Activated CD4-positive, CD25-positive, alpha-beta regulatory T cell treated with anti-CD3 and anti-CD28 coated beads, Interleukin-2, amount 50 U/mL, for 24 hours (primary cell): ENCODE data around the gene CADM3.

Experiments
- ATAC-seq, 2 donors: fragments of 150-1000 bp; cut with Tn5 transposase; one replicate each; pipeline ENCODE4 v1.10.0; 2021; ENCODE audit warnings: mild to moderate bottlenecking in 1 of 2, moderate library complexity in 1 of 2

CADM3 gene

DNA sequence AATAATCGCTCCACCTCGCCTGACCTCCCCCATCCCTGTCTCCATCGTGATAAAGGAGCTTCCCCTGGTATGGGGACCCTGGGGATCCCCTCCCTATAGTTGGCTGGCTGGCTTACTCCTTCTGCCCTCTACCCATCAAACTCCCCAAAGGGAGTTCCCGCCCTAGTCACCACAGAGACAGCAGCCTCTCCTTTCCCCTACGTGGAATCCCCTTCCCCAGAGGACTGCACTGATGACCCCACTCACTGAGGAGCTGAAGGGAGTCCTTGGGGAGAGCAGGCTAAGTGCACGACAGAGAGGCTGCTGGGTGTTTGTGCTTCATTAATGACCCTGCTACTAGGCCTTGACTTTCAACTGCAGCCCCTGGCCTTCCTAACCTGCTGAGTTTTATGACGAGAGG is 1.9 kb downstream of the CADM3 start:
- no peak for ATAC-seq

DNA sequence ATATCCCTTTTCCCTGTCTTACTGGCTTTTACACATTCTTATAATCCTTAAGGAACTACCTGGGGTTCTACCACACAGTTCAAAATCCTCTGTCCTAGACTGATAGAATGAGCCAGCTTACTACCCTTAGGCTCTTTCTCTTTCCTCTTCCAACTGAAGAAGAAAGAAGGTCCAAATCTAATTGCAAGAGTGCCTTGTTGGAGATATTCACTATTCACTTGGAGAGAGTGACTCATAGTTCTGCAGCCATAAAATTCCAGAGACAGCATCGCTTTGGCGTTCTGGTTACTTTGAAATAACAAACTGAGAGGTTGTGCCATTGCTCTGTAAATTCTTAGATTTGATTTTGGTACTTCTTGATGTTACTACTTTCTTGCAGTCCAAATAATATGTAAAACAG is 4.2 kb downstream of the CADM3 start:
- no peak for ATAC-seq

DNA sequence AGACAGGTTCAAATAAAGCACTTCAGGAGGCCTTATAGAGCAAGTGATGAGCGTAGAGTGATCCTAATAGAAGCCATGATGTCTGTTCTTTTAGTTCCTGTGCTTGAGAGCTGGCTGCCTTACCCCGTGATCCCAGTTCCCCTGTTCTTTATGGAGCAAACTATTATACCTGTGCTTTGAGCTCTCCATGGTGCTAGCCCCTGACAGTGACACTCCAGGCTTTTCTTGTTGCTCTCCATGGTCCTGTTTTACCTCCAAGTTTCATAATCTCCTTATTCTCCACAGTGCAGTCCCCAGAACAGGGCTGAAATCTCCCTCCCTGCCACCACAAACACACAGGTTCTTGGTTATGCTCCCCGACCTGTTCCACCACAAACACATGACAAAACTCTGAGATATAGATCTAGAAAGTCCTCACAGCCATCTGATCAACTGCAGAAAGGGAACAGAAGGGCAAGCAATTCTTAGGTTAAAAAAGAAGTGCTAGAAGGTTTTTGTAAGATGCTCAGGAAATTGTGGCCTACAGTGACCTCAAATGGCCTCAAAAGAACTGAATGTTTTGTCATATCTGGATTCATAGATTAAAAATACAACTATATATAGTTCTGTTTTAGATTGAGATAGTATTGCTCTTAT is 6.0 kb downstream of the CADM3 start:
- ATAC-seq = no peak

DNA sequence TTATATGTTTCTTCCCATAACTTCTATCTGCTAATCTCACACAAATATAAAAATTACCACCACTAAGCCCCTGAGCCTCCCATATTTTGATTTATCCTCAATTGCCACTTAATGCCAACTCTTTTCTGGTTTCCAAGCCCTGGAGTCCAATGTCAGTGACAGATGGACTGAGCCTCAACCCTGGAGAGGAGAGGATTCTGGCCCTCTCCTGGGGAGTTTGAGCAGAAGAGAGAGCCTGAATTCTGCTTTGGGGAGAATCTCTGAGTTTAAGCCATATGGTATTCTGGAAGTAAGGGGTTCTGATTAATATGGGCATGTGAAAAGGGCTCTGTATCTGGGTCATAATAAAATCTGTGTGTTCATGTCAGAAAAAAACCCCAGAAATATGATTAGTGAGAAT is 8.5 kb downstream of the CADM3 start:
- no peak for ATAC-seq

GRCh38 chr1:159180516-159180915 is 9.1 kb downstream of the CADM3 start:
- ATAC-seq = no peak

DNA sequence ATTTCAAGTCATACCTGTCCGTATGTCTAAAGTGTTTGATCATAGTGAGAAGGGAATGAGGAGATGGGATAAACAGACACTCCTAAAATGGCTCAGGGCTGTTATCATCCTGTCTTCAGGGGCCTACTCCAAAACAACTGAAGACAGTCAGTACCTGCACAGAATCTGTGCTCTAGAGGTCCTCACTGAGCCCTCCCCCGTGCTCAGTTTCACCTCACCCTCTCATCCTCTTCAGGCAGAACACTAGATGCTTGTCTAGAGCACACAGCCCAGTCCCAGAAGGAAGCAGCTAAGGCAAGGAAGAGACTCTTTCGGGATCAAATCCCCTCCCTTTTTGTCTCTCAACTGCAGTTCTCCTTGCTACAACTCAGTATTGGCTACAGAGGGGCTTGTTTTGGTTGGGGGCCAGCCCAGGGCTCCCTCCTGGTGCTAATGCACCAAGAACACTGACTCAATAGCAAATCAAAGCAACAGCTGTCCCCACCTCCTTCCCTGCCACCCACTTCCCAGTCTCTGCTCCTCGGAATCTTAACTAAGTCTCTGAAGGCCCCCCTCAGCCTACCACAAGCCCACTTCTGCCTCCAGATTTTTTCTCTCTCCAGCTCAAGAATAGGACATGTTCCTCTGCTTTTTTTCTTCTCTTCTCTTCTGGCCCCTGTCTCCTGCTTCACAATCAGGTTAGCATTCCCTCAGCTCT is 10.1 kb downstream of the CADM3 start:
- ATAC-seq = no peak

GRCh38 chr1:159184201-159184600 is 12.8 kb downstream of the CADM3 start:
- no peak for ATAC-seq

GRCh38 chr1:159185121-159185520 is 13.7 kb downstream of the CADM3 start:
- ATAC-seq = no peak

DNA sequence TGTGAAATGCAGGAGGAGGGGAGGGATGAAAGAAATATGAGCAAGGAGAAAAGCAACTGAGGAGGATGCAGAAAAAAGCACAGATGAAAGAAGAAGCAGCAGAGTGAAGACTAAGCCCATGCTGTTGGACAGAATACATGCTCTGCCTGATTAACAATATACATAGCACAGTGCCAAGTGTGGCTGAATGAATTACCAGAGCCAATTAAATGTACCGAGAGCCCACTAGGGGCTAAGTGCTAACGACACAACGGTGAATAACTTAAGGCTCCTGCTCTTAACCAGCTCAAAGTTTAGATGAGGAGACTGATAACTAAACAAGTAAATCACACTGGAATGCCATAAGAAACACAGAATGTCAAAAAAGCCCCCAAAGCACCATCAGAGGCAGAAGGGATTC is 15.6 kb downstream of the CADM3 start:
- ATAC-seq = no peak

DNA sequence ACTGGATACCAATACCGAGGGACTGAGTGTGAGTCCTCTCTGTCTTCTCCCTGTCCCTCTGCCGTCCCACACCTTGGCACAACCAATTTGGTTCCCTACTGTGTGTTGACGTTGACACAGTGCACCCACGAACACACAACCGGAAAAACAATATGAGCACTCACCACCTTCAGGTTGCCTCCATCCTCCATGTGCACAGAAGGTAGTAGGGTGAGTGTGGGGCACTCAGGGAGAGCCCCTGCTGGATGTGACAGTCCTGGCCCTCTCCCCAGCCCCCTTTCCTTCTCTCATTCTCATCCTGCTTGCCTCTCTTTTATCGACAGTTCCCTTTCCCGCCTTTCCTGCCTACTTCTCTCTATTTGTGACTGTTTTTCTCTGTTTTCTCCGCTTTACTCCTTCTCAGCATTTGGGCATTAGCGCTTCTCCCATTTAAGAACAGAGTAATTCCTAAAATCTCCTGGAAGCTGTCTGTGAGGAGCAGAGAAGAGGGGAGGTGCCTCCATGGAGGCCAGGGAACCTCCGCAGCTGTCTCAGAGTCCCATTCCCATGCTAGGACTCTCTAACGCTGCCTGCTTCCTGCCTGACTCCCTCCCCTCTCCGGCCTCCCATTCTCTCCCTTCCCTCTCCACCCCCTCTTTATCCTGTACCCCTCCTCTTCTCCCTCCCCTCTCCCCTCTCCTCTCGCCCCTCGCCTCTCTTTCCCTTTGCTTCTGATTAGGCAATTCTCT is 16.4 kb downstream of the CADM3 start:
- ATAC-seq = no peak

DNA sequence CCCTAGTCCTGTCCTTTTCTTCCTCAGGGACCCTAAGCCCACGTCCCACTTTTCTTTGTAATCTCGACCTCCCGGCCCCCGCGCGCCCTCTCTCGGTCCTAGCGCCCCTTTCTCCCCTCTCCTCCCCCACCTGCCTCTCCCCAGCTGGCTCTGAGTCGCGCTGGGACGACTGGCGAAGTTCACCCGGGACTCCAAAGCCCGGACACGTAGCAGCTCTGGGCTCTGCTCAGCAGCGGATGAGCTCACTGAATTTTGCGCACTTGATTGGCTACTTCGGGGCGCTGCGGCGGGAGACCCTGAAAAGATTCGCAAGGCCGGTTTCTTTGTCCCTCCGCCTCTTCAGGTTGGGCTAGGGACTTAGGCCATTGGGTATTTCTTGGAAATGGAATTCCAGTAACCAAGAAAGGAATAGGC is 17.0 kb downstream of the CADM3 start:
- ATAC-seq = peak; percentile 43 to 56

- ATAC-seq = no peak
These were observed 19.0 kb downstream of the CADM3 start for GRCh38 chr1:159190441-159190840.

DNA sequence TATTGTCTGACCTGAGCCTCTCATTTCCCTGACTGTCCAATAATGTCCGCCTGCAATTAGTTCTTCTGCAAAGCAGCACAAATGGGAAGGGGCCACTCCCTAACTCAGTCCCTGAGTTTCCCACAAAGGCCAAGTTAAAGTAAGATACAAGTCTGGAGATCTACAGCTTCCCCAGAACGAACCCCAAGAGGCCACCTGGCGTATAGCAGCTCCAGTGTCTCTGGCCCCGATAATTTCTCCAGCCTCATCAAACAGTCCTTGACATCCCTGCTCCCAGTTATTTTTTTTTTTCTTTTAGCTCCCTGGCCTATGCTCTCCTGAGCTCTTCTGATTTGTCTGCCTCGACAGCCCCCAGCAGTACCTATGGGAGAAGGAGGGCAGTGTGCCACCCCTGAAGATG is 25.1 kb downstream of the CADM3 start:
- no peak for ATAC-seq

DNA sequence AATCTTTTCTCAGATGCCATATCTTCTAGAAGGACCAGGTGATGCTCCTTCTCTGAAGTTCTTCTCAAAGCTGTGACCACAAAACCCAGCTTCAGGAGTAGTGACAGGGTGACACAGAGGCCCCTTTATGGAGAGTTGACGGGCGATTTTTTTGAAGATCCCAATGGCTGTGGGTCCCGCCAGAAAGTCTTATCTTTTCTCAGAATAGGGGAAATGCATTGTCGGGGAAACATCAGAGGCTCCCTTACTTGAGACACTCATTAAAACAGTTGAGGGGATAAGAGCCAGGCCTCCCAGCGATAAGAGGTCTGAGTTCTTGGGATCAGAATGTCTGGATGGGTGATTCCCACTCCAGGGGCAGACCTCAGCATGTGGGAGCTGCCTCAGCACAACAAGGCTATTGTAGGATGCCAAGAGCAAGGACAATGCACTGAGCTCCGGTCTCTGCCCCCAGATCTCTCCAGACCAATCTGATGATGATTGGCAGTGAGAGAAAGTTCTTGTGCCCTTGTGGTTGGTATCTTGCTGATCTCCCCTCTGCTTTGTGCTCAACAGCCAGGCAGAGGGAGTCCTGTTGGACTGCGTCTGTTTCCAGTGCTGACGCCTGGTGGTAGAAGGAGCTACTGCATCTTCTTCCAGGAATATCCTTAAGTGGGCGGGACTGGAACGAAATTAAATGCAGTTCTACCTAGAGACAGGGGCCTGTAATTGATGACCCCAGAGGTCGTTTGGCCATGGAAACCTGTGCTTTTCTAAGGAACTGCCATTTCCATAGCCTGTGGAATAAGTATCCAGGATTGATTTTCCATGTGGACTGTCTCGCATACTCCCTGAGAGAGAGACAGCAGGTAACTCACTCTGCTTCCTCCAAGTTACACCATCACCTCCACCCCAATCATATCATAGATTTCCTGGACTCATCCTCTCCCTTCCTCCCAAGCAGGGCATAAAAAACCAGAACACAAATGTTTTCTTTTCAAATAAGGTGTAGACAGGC is 26.4 kb downstream of the CADM3 start:
- peak in 1 of 2 donors; percentile 38 for ATAC-seq

- ATAC-seq = no peak
These were observed 28.5 kb downstream of the CADM3 start for GRCh38 chr1:159199901-159200300.

DNA sequence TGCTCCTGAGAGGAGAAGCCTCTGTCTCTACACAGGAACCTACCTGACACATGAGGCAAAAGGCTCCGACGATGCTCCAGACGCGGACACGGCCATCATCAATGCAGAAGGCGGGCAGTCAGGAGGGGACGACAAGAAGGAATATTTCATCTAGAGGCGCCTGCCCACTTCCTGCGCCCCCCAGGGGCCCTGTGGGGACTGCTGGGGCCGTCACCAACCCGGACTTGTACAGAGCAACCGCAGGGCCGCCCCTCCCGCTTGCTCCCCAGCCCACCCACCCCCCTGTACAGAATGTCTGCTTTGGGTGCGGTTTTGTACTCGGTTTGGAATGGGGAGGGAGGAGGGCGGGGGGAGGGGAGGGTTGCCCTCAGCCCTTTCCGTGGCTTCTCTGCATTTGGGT is 29.4 kb downstream of the CADM3 start:
- ATAC-seq = no peak

- no peak for ATAC-seq
These were observed 30.2 kb downstream of the CADM3 start for GRCh38 chr1:159201642-159202041.

DNA sequence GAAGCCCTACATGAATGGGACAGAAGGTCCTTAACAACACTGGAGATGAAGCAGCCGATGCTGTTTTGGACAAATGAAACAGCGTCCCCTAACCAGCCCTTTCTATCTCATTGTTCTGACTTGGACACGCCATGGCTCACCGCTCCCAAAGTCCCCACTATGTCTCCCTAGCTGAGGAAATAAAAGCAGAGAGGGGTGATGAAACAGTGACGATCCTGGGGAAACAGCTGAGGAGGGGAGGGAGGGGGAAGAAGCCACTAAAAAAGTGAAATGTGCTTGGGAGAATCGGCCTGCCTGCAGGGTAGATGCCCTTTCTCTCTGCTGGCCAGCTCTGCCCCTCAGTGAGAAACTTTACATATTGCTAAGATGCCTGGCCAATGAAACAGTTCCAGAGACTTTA is 32.2 kb downstream of the CADM3 start:
- ATAC-seq = no peak

GRCh38 chr1:159204161-159205141 is 33.0 kb downstream of the CADM3 start, which contains the start of gene ACKR1:
ACKR1 (plus strand) TSS chr1:159204875; CDS start chr1:159204960, 85 bp downstream.
- ATAC-seq = no peak

GRCh38 chr1:159205225-159205624 is 33.8 kb downstream of the CADM3 start:
- ATAC-seq = no peak

DNA sequence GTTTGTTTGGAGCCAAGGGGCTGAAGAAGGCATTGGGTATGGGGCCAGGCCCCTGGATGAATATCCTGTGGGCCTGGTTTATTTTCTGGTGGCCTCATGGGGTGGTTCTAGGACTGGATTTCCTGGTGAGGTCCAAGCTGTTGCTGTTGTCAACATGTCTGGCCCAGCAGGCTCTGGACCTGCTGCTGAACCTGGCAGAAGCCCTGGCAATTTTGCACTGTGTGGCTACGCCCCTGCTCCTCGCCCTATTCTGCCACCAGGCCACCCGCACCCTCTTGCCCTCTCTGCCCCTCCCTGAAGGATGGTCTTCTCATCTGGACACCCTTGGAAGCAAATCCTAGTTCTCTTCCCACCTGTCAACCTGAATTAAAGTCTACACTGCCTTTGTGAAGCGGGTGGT is 34.7 kb downstream of the CADM3 start:
- ATAC-seq = no peak
